ENCODE results near the gene KLHDC7B. TPM values are rescaled to one million over a fixed set of nuclear protein-coding genes. Genes with fewer than 3 reads are reported as not detected.

Gene KLHDC7B
- total RNA-seq (2022) = 1.6 and 3.0 TPM in 2 replicates
- percentile 31 among the genes with signal in this experiment for Bru-seq, nascent RNA
- BruChase-seq, experiment 1, labeled RNA remaining after a 6-hour chase = percentile 46 among the genes with signal in this experiment
- BruChase-seq, experiment 2, labeled RNA remaining after a 2-hour chase = percentile 36 among the genes with signal in this experiment
- long read RNA-seq = 0 reads

GRCh38 chr22:50545522-50546325 lies at the start of gene KLHDC7B:
KLHDC7B (plus strand) TSS chr22:50545899; CDS start chr22:50546244, 345 bp downstream.
- peak within 1 kb of the TSS; percentile 43 for H3K4me3 Mint-ChIP-seq (ENCODE audit: low read depth, unreplicated experiment)
- CTCF ChIA-PET = interaction anchor here (0.5 to 1.8 kb wide), 5 partner anchors 17 to 88 kb away, joined by 3 to 8 read pairs (median 3); partner anchors contain the start of genes ARSA, SCO2 and SYCE3
- H3K27ac Mint-ChIP-seq (ENCODE audit: unreplicated experiment) = peak within 1 kb of the TSS; percentile 92
- H3K9me3 Mint-ChIP-seq (ENCODE audit: low read depth, unreplicated experiment) = no peaks in the 10 kb centered on the region
- no peak for DNase-seq
- H3K36me3 Mint-ChIP-seq (ENCODE audit: insufficient read depth, unreplicated experiment) = peaks cover 22% of the 10 kb centered on the region
- TF ChIP-seq, protein P1, sequence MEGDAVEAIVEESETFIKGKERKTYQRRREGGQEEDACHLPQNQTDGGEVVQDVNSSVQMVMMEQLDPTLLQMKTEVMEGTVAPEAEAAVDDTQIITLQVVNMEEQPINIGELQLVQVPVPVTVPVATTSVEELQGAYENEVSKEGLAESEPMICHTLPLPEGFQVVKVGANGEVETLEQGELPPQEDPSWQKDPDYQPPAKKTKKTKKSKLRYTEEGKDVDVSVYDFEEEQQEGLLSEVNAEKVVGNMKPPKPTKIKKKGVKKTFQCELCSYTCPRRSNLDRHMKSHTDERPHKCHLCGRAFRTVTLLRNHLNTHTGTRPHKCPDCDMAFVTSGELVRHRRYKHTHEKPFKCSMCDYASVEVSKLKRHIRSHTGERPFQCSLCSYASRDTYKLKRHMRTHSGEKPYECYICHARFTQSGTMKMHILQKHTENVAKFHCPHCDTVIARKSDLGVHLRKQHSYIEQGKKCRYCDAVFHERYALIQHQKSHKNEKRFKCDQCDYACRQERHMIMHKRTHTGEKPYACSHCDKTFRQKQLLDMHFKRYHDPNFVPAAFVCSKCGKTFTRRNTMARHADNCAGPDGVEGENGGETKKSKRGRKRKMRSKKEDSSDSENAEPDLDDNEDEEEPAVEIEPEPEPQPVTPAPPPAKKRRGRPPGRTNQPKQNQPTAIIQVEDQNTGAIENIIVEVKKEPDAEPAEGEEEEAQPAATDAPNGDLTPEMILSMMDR (IDR thresholded peaks at IDR 0.05; ENCODE audit: unreplicated experiment) = no peak
- BruUV-seq (replicated peaks) = no TSS peak
- peaks cover 30% of the 10 kb centered on the region for H3K4me1 Mint-ChIP-seq (ENCODE audit: low read depth, unreplicated experiment)
- H3K27me3 Mint-ChIP-seq (ENCODE audit: unreplicated experiment) = no peaks in the 10 kb centered on the region
- intact Hi-C loops (cut with micrococcal nuclease; ENCODE audit: unreplicated experiment) = no loop called here

DNA sequence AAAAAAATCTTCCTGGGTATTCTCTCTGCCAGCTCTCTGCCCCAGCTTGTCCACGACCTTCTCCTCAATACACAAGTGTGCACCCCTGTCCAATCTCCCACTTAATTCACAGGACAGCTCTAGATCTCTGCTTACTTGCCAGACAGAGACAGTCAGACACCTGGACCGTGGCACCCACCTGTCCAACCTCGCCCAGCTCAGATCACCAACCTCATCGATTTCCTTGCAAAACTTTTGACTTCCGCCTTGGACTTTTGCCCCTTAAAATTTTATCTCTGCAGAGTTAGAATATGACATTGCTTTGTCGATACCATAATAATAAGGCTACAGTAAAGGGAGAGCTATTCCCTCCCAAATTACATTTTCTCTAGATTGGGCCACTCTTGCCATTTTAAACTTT lies 48.6 kb upstream of the KLHDC7B start:
- peak; percentile 42 for DNase-seq
- intact Hi-C loops (cut with micrococcal nuclease; ENCODE audit: unreplicated experiment) = loop anchor here (5.0 to 10.0 kb wide), 2 partner anchors 52 to 350 kb away; no protein-coding TSS in a partner anchor
- H3K4me3 Mint-ChIP-seq (ENCODE audit: low read depth, unreplicated experiment) = peak overlapping the region; percentile 4
- no peaks in the 10 kb centered on the region for H3K27me3 Mint-ChIP-seq (ENCODE audit: unreplicated experiment)
- H3K4me1 Mint-ChIP-seq (ENCODE audit: low read depth, unreplicated experiment) = peaks cover 32% of the 10 kb centered on the region
- BruUV-seq (replicated peaks) = no TSS peak
- H3K27ac Mint-ChIP-seq (ENCODE audit: unreplicated experiment) = no peak overlapping the region
- TF ChIP-seq, protein P1 (IDR thresholded peaks at IDR 0.05; ENCODE audit: unreplicated experiment) = no peak
- peaks cover 4% of the 10 kb centered on the region for H3K36me3 Mint-ChIP-seq (ENCODE audit: insufficient read depth, unreplicated experiment)
- no peaks in the 10 kb centered on the region for H3K9me3 Mint-ChIP-seq (ENCODE audit: low read depth, unreplicated experiment)
- CTCF ChIA-PET = interaction anchor here (0.6 to 2.1 kb wide), 6 partner anchors 9 to 274 kb away, joined by 4 to 6 read pairs (median 5); partner anchors contain the start of genes LMF2 and NCAPH2

DNA sequence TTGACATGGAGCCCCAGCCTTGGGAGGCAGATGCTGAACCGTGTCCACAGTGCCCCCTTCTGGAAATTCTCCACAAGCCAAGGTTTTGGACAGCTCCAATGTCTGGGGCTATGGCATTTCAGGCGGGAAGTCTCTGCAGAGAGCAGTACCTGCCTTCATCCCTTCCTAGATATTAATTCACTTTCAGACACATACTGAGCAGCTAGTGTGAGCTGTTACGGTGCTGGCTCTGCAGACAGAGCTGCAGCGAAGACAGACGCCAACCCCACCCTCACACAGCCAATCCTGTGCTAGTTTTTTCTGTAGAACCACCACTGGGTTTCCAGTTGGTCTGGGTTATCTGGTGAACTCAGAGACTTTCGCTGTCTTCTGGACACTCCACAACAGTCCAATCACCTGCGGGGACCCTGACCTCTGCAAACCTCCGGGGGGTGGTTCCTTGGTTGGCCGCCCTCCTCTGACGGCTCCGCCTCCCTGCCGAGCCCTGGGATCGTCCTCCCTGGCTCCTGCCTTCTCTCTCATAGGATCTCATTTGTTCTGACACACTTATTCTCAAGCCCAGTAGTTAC lies 47.3 kb upstream of the KLHDC7B start:
- TF ChIP-seq, protein P1 (IDR thresholded peaks at IDR 0.05; ENCODE audit: unreplicated experiment) = peak; percentile 77
- Mint-ChIP-seq H3K4me1 (ENCODE audit: low read depth, unreplicated experiment) (peaks cover 32% of the 10 kb centered on the region), H3K27me3 (ENCODE audit: unreplicated experiment) (no peaks in the 10 kb centered on the region), H3K4me3 (ENCODE audit: low read depth, unreplicated experiment) (peak overlapping the region; percentile 48), H3K36me3 (ENCODE audit: insufficient read depth, unreplicated experiment) (peaks cover 4% of the 10 kb centered on the region), H3K9me3 (ENCODE audit: low read depth, unreplicated experiment) (no peaks in the 10 kb centered on the region), H3K27ac (ENCODE audit: unreplicated experiment) (no peak overlapping the region)
- no TSS peak for BruUV-seq (replicated peaks)
- CTCF ChIA-PET = interaction anchor here (0.6 to 2.1 kb wide), 10 partner anchors 9 to 147 kb away, joined by 3 to 6 read pairs (median 4); partner anchors contain the start of genes LMF2, NCAPH2 and SCO2
- DNase-seq = peak; percentile 83
- intact Hi-C loops (cut with micrococcal nuclease; ENCODE audit: unreplicated experiment) = loop anchor here (5.0 to 10.0 kb wide), 2 partner anchors 54 to 351 kb away; no protein-coding TSS in a partner anchor

- CTCF ChIA-PET = interaction anchor here (0.6 kb wide), 1 partner anchor 62 kb away, joined by 5 read pairs; the partner anchor contains the start of gene SYCE3
- TF ChIP-seq, protein P1 (IDR thresholded peaks at IDR 0.05; ENCODE audit: unreplicated experiment) = no peak
- Mint-ChIP-seq H3K27ac (ENCODE audit: unreplicated experiment) (no peak overlapping the region), H3K36me3 (ENCODE audit: insufficient read depth, unreplicated experiment) (peaks cover 8% of the 10 kb centered on the region), H3K27me3 (ENCODE audit: unreplicated experiment) (no peaks in the 10 kb centered on the region), H3K4me3 (ENCODE audit: low read depth, unreplicated experiment) (no peak overlapping the region), H3K4me1 (ENCODE audit: low read depth, unreplicated experiment) (peaks cover 31% of the 10 kb centered on the region), H3K9me3 (ENCODE audit: low read depth, unreplicated experiment) (no peaks in the 10 kb centered on the region)
- no peak for DNase-seq
- no TSS peak for BruUV-seq (replicated peaks)
- intact Hi-C loops (cut with micrococcal nuclease; ENCODE audit: unreplicated experiment) = no loop called here
These were observed 45.2 kb upstream of the KLHDC7B start for GRCh38 chr22:50500452-50500851.
